T-cell (primary cell): ENCODE measurements around the gene CLPTM1L. TPM values are rescaled to one million over a fixed set of nuclear protein-coding genes. Genes with fewer than 3 reads are reported as not detected.

Experiments used
- ATAC-seq, 4 experiments: fragments of 200-7000 bp in 3 of 4; fragments of 150-1000 bp in 1 of 4; cut with Tn5 transposase; replicated peaks in 1 of 4; 1 replicate in 3 of 4; 2 replicates in 1 of 4; pipeline ENCODE4 v1.10.0; 2021; ENCODE audit warnings: moderate library complexity in 3 of 4, mild to moderate bottlenecking in 2 of 4, moderate number of reproducible peaks in 1 of 4
- CTCF ChIA-PET, 2 donors: fragments of 300-600 bp; sonication (Branson Sonifier 250); formaldehyde crosslinking; loops; one replicate each; lab custom pipeline; 2022; ENCODE audit warnings: antibody characterized with exemption in 2 of 2; lab: Charles Lee
- POLR2A ChIA-PET, 2 donors: fragments of 300-600 bp; sonication (Branson Sonifier 250); formaldehyde crosslinking; loops; one replicate each; lab custom pipeline; 2022; ENCODE audit warnings: antibody characterized with exemption in 2 of 2; lab: Charles Lee
- DNase-seq, 35 experiments: peaks; one replicate each; pipeline versions ENCODE4 v3.0.0 to v3.0.0-alpha.2; 2013 to 2023
- H3K27ac ChIP-seq: one replicate; pipeline ENCODE4 v1.5.1; 2013; ENCODE audit warnings: low read length
- H3K27me3 ChIP-seq, 2 experiments: replicated peaks in 1 of 2; 1 replicate in 1 of 2; 2 replicates in 1 of 2; pipeline versions ENCODE4 v1.6.1 to v1.7.0; 2013; ENCODE audit warnings: low read length in 1 of 2, mixed read lengths in 1 of 2; ENCODE audit not compliant: control insufficient read depth in 2 of 2, insufficient read depth in 2 of 2; ENCODE audit errors: extremely low read depth in 1 of 2
- H3K36me3 ChIP-seq, 2 donors: 1 replicate in 1 of 2; 2 replicates in 1 of 2; pipeline versions ENCODE4 v1.6.1 to v1.7.0; 2013; ENCODE audit warnings: low read length in 1 of 2; ENCODE audit not compliant: control insufficient read depth in 2 of 2, insufficient read depth in 1 of 2; ENCODE audit errors: extremely low read depth in 1 of 2
- H3K4me1 ChIP-seq, 2 experiments: 1 replicate in 1 of 2; 2 replicates in 1 of 2; pipeline versions ENCODE4 v1.6.1 to v1.7.0; 2013; ENCODE audit warnings: low read length in 2 of 2, mixed read lengths in 1 of 2; ENCODE audit not compliant: insufficient read depth in 2 of 2, control insufficient read depth in 1 of 2; ENCODE audit errors: extremely low read depth in 1 of 2
- H3K4me3 ChIP-seq, 2 donors: 1 replicate in 1 of 2; 2 replicates in 1 of 2; pipeline versions ENCODE4 v1.5.1 to v1.7.0; 2013; ENCODE audit warnings: mild to moderate bottlenecking in 2 of 2, low read length in 1 of 2, moderate library complexity in 1 of 2; ENCODE audit not compliant: control insufficient read depth in 1 of 2; ENCODE audit errors: extremely low read depth in 1 of 2
- H3K9me3 ChIP-seq: 2 replicates; pipeline ENCODE4 v1.7.0; 2013
- H3K27ac Mint-ChIP-seq, 2 donors: one replicate each; pipeline ENCODE4 v1.8.0; 2020 to 2021; ENCODE audit warnings: mild to moderate bottlenecking in 2 of 2, mixed read lengths in 2 of 2
- H3K27me3 Mint-ChIP-seq, 2 donors: one replicate each; pipeline ENCODE4 v1.8.0; 2021 to 2022; ENCODE audit warnings: mixed read lengths in 2 of 2
- H3K36me3 Mint-ChIP-seq: one replicate; pipeline ENCODE4 v1.8.0; 2021; ENCODE audit warnings: mixed read lengths
- H3K4me1 Mint-ChIP-seq, 3 donors: one replicate each; pipeline ENCODE4 v1.8.0; 2020 to 2022; ENCODE audit warnings: mixed read lengths in 3 of 3, mild to moderate bottlenecking in 1 of 3
- H3K4me3 Mint-ChIP-seq, 3 donors: one replicate each; pipeline ENCODE4 v1.8.0; 2020 to 2022; ENCODE audit warnings: mild to moderate bottlenecking in 3 of 3, mixed read lengths in 3 of 3, moderate library complexity in 3 of 3
- H3K9me3 Mint-ChIP-seq, 3 donors: one replicate each; pipeline ENCODE4 v1.8.0; 2020 to 2022; ENCODE audit warnings: mixed read lengths in 3 of 3
- WGBS: methylation state at CpG from one replicate; pipeline ENCODE4 v1.1.5; 2013; ENCODE audit warnings: missing lambda C conversion rate; ENCODE audit not compliant: insufficient coverage; 5-methylcytosine and 5-hydroxymethylcytosine counted together
- total RNA-seq, 35 experiments: library from RNA in 6 of 35; stranded (reverse) in 6 of 35; fragments of 120-200 nt in 1 of 35; gene quantifications; one replicate each; pipeline versions ENCODE4 v1.2.1 to v1.2.4 and lab custom pipeline; 2013 to 2026

The CLPTM1L gene
- total RNA-seq, 5 donors from 2014 or later (not counting 1 experiment from before 2014, with no cell fraction given), result 70.9 to 91.0 (median 82.1) TPM

GRCh38 chr5:1385395-1386273 is 40.7 kb upstream of the CLPTM1L start:
- Mint-ChIP-seq H3K4me3 (peak overlapping the region; percentile 95 to 100 (median 98)), H3K27ac (peak overlapping the region; percentile 100), H3K9me3 (no peaks in the 10 kb centered on the region), H3K27me3 (no peaks in the 10 kb centered on the region), H3K4me1 (peaks cover 27 to 35% (median 33%) of the 10 kb centered on the region in 3 donors), H3K36me3 (no peaks in the 10 kb centered on the region)
- H3K27ac ChIP-seq, result peak overlapping the region; percentile 95
- peak overlapping the region; percentile 72 for H3K4me3 ChIP-seq
- H3K4me1 ChIP-seq, result peaks cover 7 to 22% of the 10 kb centered on the region in 2 experiments
- H3K36me3 ChIP-seq, result no peaks in the 10 kb centered on the region
- ATAC-seq (peak; percentile 82 to 90 (median 90)), DNase-seq (peak; percentile 53 to 93 (median 73))
- H3K27me3 ChIP-seq, result peaks cover 0 to 16% of the 10 kb centered on the region in 2 experiments
- H3K9me3 ChIP-seq, result no peaks in the 10 kb centered on the region
- CTCF ChIA-PET, result interaction anchor here in 1 of 2 donors (0.8 to 1.0 kb wide), 2 partner anchors 259 to 526 kb away, joined by 3 read pairs; no protein-coding TSS in a partner anchor
- WGBS, result 11% methylated on average over 40 of the region's 48 CpGs
- POLR2A ChIA-PET, result no interaction called here

DNA sequence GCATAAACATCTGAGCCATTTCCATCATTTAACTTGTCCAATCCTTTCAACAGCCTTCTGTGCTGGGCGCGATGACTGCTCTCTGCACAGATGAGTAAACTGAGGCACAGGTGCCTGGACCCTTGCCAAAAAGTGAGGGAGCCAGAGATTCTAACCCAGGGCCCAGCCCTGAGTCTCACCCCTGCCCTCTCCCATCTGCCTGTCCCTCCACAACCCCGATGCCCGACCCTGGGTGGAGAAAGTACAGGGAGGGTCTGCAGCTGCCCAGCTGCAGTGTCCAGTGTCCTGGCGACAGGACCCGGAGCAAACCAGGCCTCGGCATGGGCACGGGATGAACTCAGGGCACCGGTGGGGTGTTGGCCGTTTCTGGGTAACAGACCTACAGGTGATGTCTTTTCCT is 39.6 kb upstream of the CLPTM1L start:
- no peaks in the 10 kb centered on the region for H3K36me3 ChIP-seq
- peaks cover 32 to 40% (median 36%) of the 10 kb centered on the region in 3 donors for H3K4me1 Mint-ChIP-seq
- H3K9me3 ChIP-seq, result no peaks in the 10 kb centered on the region
- DNase-seq (no peak), ATAC-seq (no peak)
- no peaks in the 10 kb centered on the region for H3K9me3 Mint-ChIP-seq
- no peaks in the 10 kb centered on the region for H3K36me3 Mint-ChIP-seq
- no peaks in the 10 kb centered on the region for H3K27me3 Mint-ChIP-seq
- no peak overlapping the region for H3K27ac ChIP-seq
- no peak overlapping the region for H3K27ac Mint-ChIP-seq
- ChIA-PET POLR2A (no interaction called here), CTCF (interaction anchor here in 1 of 2 donors (0.6 to 1.0 kb wide), 2 partner anchors 187 to 260 kb away, joined by 3 to 7 read pairs; no protein-coding TSS in a partner anchor)
- H3K4me3 Mint-ChIP-seq, result peak overlapping the region in 1 of 3 donors; percentile 39
- 90% methylated on average over 4 of the region's 10 CpGs for WGBS
- H3K27me3 ChIP-seq, result peaks cover 0 to 20% of the 10 kb centered on the region in 2 experiments
- H3K4me1 ChIP-seq, result peaks cover 7 to 29% of the 10 kb centered on the region in 2 experiments
- H3K4me3 ChIP-seq, result no peak overlapping the region

DNA sequence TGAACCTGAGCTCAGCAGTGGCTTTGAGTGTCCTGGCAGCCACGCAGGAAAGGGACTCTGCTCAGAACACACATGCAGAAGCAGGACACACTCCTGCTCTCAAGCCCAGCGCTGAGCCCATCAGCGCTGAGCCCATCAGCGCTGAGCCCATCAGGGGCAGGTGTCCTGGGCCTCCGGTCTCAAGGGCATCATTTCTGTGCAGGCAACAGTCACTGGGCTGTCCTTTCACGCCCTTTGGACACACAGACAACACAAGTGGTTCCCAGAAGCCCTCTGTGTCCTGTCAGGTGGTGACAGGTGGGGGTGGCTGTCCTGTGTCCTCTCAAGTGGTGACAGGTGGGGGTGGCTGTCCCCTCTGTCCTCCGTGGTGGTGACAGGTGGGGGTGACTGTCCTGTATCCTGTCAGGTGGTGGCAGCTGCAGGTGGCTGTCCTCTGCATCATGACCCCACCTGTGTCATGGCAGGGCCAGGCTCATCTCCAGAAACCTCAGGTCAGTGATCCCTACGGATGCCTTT is 39.0 kb upstream of the CLPTM1L start:
- Mint-ChIP-seq H3K4me1 (peaks cover 32 to 40% (median 37%) of the 10 kb centered on the region in 3 donors), H3K27me3 (peaks cover 0 to 2% of the 10 kb centered on the region in 2 donors), H3K36me3 (no peaks in the 10 kb centered on the region), H3K9me3 (no peaks in the 10 kb centered on the region), H3K27ac (no peak overlapping the region), H3K4me3 (peak overlapping the region in 1 of 3 donors; percentile 39)
- Histone ChIP-seq H3K27me3 (peaks cover 0 to 23% of the 10 kb centered on the region in 2 experiments), H3K27ac (no peak overlapping the region), H3K9me3 (no peaks in the 10 kb centered on the region), H3K4me3 (no peak overlapping the region), H3K36me3 (no peaks in the 10 kb centered on the region), H3K4me1 (peaks cover 7 to 29% of the 10 kb centered on the region in 2 experiments)
- POLR2A ChIA-PET, result no interaction called here
- 91% methylated on average over 6 of the region's 8 CpGs for WGBS
- no peak for DNase-seq
- CTCF ChIA-PET, result no interaction called here
- no peak for ATAC-seq

DNA sequence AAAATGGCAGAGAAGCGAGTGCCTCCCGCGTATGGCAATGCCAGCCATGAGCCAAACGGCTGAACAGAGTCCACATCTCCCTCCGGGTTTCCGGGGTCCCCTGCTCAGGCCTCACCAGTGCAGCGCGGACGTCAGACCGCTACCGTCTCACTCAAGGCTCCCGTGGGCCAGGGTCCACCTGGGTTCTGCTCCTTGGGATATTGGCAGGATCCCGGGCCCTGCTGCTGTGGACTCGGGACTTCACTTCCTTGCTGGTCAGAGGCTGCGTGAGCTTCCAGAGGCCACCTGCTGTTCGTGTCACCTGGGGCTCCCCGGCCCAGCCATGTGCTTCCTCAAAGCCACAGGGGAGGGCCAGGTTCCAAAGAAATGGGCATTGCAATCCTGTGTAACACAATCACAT is 38.4 kb upstream of the CLPTM1L start:
- Histone ChIP-seq H3K4me1 (peaks cover 7 to 29% of the 10 kb centered on the region in 2 experiments), H3K4me3 (no peak overlapping the region), H3K27ac (no peak overlapping the region), H3K27me3 (peaks cover 0 to 23% of the 10 kb centered on the region in 2 experiments), H3K36me3 (no peaks in the 10 kb centered on the region), H3K9me3 (no peaks in the 10 kb centered on the region)
- Mint-ChIP-seq H3K36me3 (no peaks in the 10 kb centered on the region), H3K4me1 (peaks cover 32 to 40% (median 38%) of the 10 kb centered on the region in 3 donors), H3K9me3 (no peaks in the 10 kb centered on the region), H3K27ac (no peak overlapping the region), H3K4me3 (no peak overlapping the region), H3K27me3 (peaks cover 0 to 4% of the 10 kb centered on the region in 2 donors)
- ATAC-seq (no peak), DNase-seq (no peak)
- CTCF ChIA-PET, result no interaction called here
- POLR2A ChIA-PET, result no interaction called here
- 95% methylated on average over 15 of the region's 17 CpGs for WGBS

- H3K27ac ChIP-seq, result no peak overlapping the region
- H3K36me3 ChIP-seq, result no peaks in the 10 kb centered on the region
- CTCF ChIA-PET, result interaction anchor here in 1 of 2 donors (0.7 kb wide), 1 partner anchor 271 kb away, joined by 3 read pairs; no protein-coding TSS in a partner anchor
- Mint-ChIP-seq H3K4me1 (peaks cover 26 to 36% (median 32%) of the 10 kb centered on the region in 3 donors), H3K9me3 (no peaks in the 10 kb centered on the region), H3K4me3 (no peak overlapping the region), H3K27me3 (peaks cover 0 to 7% of the 10 kb centered on the region in 2 donors), H3K27ac (no peak overlapping the region), H3K36me3 (no peaks in the 10 kb centered on the region)
- POLR2A ChIA-PET, result no interaction called here
- H3K27me3 ChIP-seq, result peaks cover 0 to 23% of the 10 kb centered on the region in 2 experiments
- H3K4me3 ChIP-seq, result no peak overlapping the region
- no peaks in the 10 kb centered on the region for H3K9me3 ChIP-seq
- DNase-seq (no peak), ATAC-seq (no peak)
- H3K4me1 ChIP-seq, result peaks cover 6 to 27% of the 10 kb centered on the region in 2 experiments
- WGBS, result 86% methylated on average over 17 of the region's 18 CpGs
These were observed 37.4 kb upstream of the CLPTM1L start for GRCh38 chr5:1382248-1382700.
